CD4-positive, CD25-positive, alpha-beta regulatory T cell (primary cell): ENCODE measurements around the gene DENND1A. TPM values are rescaled to one million over a fixed set of nuclear protein-coding genes. Genes with fewer than 3 reads are reported as not detected.

Source experiments
- ATAC-seq, 2 donors: fragments of 150-1000 bp; cut with Tn5 transposase; one replicate each; pipeline ENCODE4 v1.10.0; 2021; ENCODE audit warnings: low read depth in 2 of 2, moderate number of reproducible peaks in 2 of 2, moderate library complexity in 1 of 2
- DNase-seq, 3 donors: peaks; one replicate each; pipeline versions ENCODE4 v3.0.0 to v3.0.0-alpha.2; 2012 to 2022; ENCODE audit warnings: mixed read lengths in 1 of 3
- H3K27ac ChIP-seq: one replicate; pipeline ENCODE4 v1.7.0; 2013; ENCODE audit warnings: mild to moderate bottlenecking, low read length; ENCODE audit not compliant: insufficient read depth, poor library complexity, severe bottlenecking
- H3K27me3 ChIP-seq: one replicate; pipeline ENCODE4 v1.7.0; 2013; ENCODE audit warnings: low read length; ENCODE audit not compliant: control insufficient read depth, insufficient read depth
- H3K36me3 ChIP-seq: one replicate; pipeline ENCODE4 v1.7.0; 2013; ENCODE audit warnings: mild to moderate bottlenecking, low read length, moderate library complexity; ENCODE audit not compliant: control insufficient read depth, insufficient read depth
- H3K4me1 ChIP-seq: 2 replicates; pipeline ENCODE4 v1.7.0; 2013; ENCODE audit warnings: mild to moderate bottlenecking, low read length; ENCODE audit not compliant: insufficient read depth, control insufficient read depth, poor library complexity, severe bottlenecking
- H3K4me3 ChIP-seq: one replicate; pipeline ENCODE4 v1.7.0; 2013; ENCODE audit warnings: low read depth, mild to moderate bottlenecking, low read length, moderate library complexity
- H3K9me3 ChIP-seq, 2 experiments: 1 replicate in 1 of 2; 2 replicates in 1 of 2; pipeline ENCODE4 v1.7.0; 2013; ENCODE audit warnings: low read length in 2 of 2, mild to moderate bottlenecking in 1 of 2, moderate library complexity in 1 of 2; ENCODE audit not compliant: control insufficient read depth in 2 of 2
- H3K27ac Mint-ChIP-seq, 3 donors: one replicate each; pipeline ENCODE4 v1.8.0; 2020 to 2022; ENCODE audit warnings: mild to moderate bottlenecking in 3 of 3, mixed read lengths in 3 of 3, moderate library complexity in 2 of 3
- H3K27me3 Mint-ChIP-seq: one replicate; pipeline ENCODE4 v1.8.0; 2022; ENCODE audit warnings: mild to moderate bottlenecking, mixed read lengths
- H3K36me3 Mint-ChIP-seq: one replicate; pipeline ENCODE4 v1.8.0; 2020; ENCODE audit warnings: mixed read lengths
- H3K4me1 Mint-ChIP-seq, 4 donors: one replicate each; pipeline ENCODE4 v1.8.0; 2020 to 2022; ENCODE audit warnings: mixed read lengths in 4 of 4, mild to moderate bottlenecking in 1 of 4
- H3K4me3 Mint-ChIP-seq, 4 donors: one replicate each; pipeline ENCODE4 v1.8.0; 2020 to 2022; ENCODE audit warnings: mild to moderate bottlenecking in 4 of 4, mixed read lengths in 4 of 4, moderate library complexity in 3 of 4
- H3K9me3 Mint-ChIP-seq, 7 donors: one replicate each; pipeline ENCODE4 v1.8.0; 2020 to 2022; ENCODE audit warnings: mixed read lengths in 7 of 7, mild to moderate bottlenecking in 3 of 7, moderate library complexity in 2 of 7
- polyA plus RNA-seq, 4 donors: library from polyadenylated mRNA; unstranded; fragments of 300-500 nt; fragmentation: Illumina TruSeq; gene quantifications; one replicate each; pipeline ENCODE4 v1.2.3, GENCODE V29; 2021
- total RNA-seq: library from RNA; stranded (reverse); gene quantifications from one replicate; pipeline ENCODE4 v1.2.3, GENCODE V29; 2022

Gene DENND1A
- total and polyA plus RNA-seq, 5 donors from 2014 or later = 3.5 to 21.8 (median 4.7) TPM

DNA sequence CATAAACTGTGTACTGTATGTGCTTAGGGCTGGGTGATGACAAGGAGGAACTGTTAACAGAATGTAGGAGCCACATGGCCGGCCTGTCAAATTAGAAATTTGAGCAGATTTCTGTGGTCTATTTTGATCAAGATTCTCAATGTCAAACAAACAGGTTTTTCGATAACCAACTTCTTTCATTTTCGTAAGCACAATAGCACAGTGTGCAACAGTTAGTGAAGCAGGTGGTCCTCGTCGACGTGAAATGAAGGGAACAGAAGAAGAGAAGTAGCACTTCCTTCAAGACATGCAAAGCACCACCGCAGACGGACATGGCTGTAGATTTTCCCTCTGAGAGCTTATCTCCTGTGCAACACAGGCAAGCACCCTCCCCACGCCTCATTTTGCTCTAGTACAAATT lies 321.8 kb downstream of the DENND1A start:
- no peak overlapping the region for H3K27ac ChIP-seq
- Mint-ChIP-seq H3K27ac (no peak overlapping the region), H3K9me3 (no peaks in the 10 kb centered on the region), H3K4me1 (no peaks in the 10 kb centered on the region), H3K36me3 (peaks cover 17% of the 10 kb centered on the region), H3K4me3 (no peak overlapping the region), H3K27me3 (no peaks in the 10 kb centered on the region)
- H3K4me1 ChIP-seq = no peaks in the 10 kb centered on the region
- no peak overlapping the region for H3K4me3 ChIP-seq
- no peaks in the 10 kb centered on the region for H3K9me3 ChIP-seq
- no peak for ATAC-seq
- no peaks in the 10 kb centered on the region for H3K27me3 ChIP-seq
- peaks cover 2% of the 10 kb centered on the region for H3K36me3 ChIP-seq
- no peak for DNase-seq

DNA sequence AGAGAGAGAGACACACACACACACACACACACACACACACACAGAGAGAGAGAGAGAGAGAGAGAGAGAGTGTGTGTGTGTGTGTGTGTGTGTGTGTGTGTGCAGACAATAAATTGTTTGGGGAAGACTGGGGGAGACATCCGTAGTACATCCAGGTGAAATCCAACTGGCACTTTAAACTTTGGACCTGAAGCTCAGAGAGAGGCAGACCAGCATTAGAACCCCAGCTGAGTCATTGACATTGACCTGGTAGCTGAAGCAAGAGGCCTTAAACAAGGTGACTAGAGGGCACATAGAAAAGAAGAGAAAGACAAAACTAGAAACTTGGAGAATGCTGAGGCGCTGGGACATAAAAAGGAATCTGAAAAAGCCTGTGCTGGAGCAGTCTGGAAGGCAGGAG lies 322.4 kb downstream of the DENND1A start:
- ATAC-seq (no peak), DNase-seq (no peak)
- no peak overlapping the region for H3K27ac ChIP-seq
- peaks cover 2% of the 10 kb centered on the region for H3K36me3 ChIP-seq
- no peak overlapping the region for H3K4me3 ChIP-seq
- Mint-ChIP-seq H3K9me3 (no peaks in the 10 kb centered on the region), H3K4me3 (no peak overlapping the region), H3K27me3 (no peaks in the 10 kb centered on the region), H3K36me3 (peaks cover 17% of the 10 kb centered on the region), H3K4me1 (no peaks in the 10 kb centered on the region), H3K27ac (peak overlapping the region in 1 of 3 donors; percentile 52)
- H3K4me1 ChIP-seq = no peaks in the 10 kb centered on the region
- H3K9me3 ChIP-seq = no peaks in the 10 kb centered on the region
- H3K27me3 ChIP-seq = no peaks in the 10 kb centered on the region

DNA sequence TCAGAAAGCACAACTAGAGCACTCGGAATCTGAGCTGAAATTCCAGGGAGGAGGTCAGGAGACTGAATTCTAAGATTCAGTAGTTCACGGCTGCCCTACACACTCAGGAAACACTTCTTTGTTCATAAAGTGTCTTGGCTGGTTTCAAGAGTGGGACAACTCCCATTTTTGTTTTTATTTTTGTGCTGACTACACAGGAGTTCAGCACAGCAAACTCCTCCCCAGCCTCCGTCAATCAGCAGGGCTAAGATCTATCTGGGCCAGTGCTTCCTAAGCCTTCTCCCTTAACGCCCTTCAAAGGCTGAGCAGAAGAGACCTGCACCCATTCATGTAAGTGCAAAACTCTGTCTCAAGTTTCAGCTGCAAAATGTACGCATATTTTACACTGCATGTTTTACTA lies 323.8 kb downstream of the DENND1A start:
- Histone ChIP-seq H3K27me3 (no peaks in the 10 kb centered on the region), H3K4me3 (no peak overlapping the region), H3K9me3 (no peaks in the 10 kb centered on the region), H3K36me3 (peaks cover 2% of the 10 kb centered on the region), H3K27ac (no peak overlapping the region), H3K4me1 (no peaks in the 10 kb centered on the region)
- Mint-ChIP-seq H3K4me1 (no peaks in the 10 kb centered on the region), H3K36me3 (peaks cover 17% of the 10 kb centered on the region), H3K4me3 (no peak overlapping the region), H3K27ac (no peak overlapping the region), H3K27me3 (no peaks in the 10 kb centered on the region), H3K9me3 (no peaks in the 10 kb centered on the region)
- no peak for ATAC-seq
- DNase-seq = no peak

DNA sequence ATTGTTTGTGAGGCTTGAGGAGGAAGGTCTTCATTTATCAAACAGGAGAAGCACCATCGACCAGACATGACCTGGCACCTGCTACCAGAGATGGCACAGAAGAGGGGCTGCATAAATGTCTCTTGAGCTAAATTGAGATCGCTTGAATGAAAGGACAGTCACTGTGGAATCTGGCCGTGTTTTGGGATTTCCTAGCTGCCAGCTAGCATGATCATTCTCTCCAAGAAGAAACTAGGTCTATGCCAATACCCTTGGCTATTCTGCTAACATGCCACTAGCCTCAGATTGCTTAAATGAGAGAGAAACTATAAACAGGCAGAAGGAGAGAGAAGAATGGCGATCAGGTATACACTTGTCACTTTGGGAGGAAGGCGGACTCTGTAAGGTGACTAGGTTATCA lies 324.6 kb downstream of the DENND1A start:
- Histone ChIP-seq H3K36me3 (peaks cover 2% of the 10 kb centered on the region), H3K27me3 (no peaks in the 10 kb centered on the region), H3K27ac (no peak overlapping the region), H3K4me1 (no peaks in the 10 kb centered on the region), H3K4me3 (no peak overlapping the region), H3K9me3 (no peaks in the 10 kb centered on the region)
- peaks cover 17% of the 10 kb centered on the region for H3K36me3 Mint-ChIP-seq
- DNase-seq = no peak
- no peaks in the 10 kb centered on the region for H3K4me1 Mint-ChIP-seq
- no peak overlapping the region for H3K27ac Mint-ChIP-seq
- H3K4me3 Mint-ChIP-seq = no peak overlapping the region
- ATAC-seq = no peak
- H3K27me3 Mint-ChIP-seq = no peaks in the 10 kb centered on the region
- H3K9me3 Mint-ChIP-seq = no peaks in the 10 kb centered on the region

DNA sequence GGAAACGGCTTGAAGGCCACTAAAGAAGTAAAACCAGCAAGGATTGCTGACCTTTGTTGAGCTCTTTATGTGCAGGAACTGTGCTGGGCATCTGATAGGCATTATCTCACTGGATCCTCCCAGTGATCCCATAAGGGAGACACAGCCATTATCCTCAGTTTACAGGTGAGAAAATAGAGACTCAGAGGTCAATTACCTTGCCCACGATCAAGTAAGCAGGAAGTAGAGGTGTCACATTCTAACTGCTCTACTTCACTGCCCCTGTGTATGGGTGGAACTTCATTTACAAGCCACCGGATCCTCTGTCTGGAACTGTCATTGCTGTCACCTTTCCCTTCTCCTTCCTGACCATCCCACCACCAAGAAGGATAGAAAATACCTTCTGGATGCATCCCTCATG lies 325.1 kb downstream of the DENND1A start:
- H3K4me3 Mint-ChIP-seq = no peak overlapping the region

DNA sequence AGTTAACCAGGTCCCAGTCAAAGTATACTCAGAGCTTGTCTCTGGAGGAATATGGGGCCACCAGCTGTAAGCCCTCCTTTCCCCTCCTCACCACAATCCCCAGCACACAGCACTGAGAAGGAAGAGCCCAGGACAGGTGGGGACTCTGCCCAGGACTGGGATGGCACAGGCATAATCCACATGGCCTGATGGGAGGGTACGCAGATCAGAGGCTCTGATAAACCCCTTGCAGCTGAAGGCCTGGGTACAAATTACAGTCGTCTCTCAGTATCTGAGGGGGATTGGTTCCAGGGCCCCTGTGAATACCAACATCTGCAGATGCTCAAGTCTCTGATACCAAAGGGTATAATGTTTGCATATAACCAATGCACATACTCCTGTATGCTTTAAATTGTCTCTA lies 328.1 kb downstream of the DENND1A start:
- H3K27me3 Mint-ChIP-seq = no peaks in the 10 kb centered on the region
- H3K36me3 Mint-ChIP-seq = peaks cover 7% of the 10 kb centered on the region
- no peaks in the 10 kb centered on the region for H3K9me3 ChIP-seq
- no peaks in the 10 kb centered on the region for H3K9me3 Mint-ChIP-seq
- no peaks in the 10 kb centered on the region for H3K4me1 ChIP-seq
- no peak for ATAC-seq
- no peak for DNase-seq
- H3K27me3 ChIP-seq = no peaks in the 10 kb centered on the region
- H3K4me3 Mint-ChIP-seq = no peak overlapping the region
- H3K36me3 ChIP-seq = no peaks in the 10 kb centered on the region
- H3K27ac Mint-ChIP-seq = no peak overlapping the region
- H3K4me3 ChIP-seq = no peak overlapping the region
- no peaks in the 10 kb centered on the region for H3K4me1 Mint-ChIP-seq
- no peak overlapping the region for H3K27ac ChIP-seq

More for the DNA sequence above, 325.1 kb downstream of the DENND1A start:
- Histone ChIP-seq H3K4me1 (no peaks in the 10 kb centered on the region), H3K9me3 (no peaks in the 10 kb centered on the region), H3K36me3 (peaks cover 2% of the 10 kb centered on the region), H3K27me3 (no peaks in the 10 kb centered on the region), H3K27ac (no peak overlapping the region), H3K4me3 (no peak overlapping the region)
- Mint-ChIP-seq H3K4me1 (no peaks in the 10 kb centered on the region), H3K9me3 (no peaks in the 10 kb centered on the region), H3K36me3 (peaks cover 16% of the 10 kb centered on the region), H3K27me3 (no peaks in the 10 kb centered on the region), H3K27ac (no peak overlapping the region)
- ATAC-seq = no peak
- DNase-seq = no peak

DNA sequence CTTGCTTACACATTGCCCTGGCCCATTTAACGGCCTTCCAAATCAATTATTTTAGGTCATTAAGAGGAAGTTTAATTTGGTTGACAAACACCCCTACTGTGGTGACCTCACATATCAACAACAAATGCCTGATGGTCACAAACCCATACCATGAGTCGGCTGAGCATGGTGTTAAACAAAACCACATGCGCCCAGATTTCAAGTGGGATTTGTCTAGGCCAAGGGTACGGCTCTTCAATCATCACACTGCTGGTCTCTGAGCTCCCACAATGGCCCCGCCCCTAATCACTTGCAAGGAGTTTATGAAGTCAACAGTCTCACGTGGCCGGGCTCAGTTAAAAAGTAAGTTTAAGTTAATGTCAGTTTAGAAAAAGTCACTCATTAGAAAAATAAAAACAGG lies 330.1 kb downstream of the DENND1A start:
- Mint-ChIP-seq H3K36me3 (peaks cover 4% of the 10 kb centered on the region), H3K4me3 (no peak overlapping the region), H3K27me3 (no peaks in the 10 kb centered on the region), H3K27ac (no peak overlapping the region), H3K4me1 (no peaks in the 10 kb centered on the region), H3K9me3 (no peaks in the 10 kb centered on the region)
- Histone ChIP-seq H3K9me3 (no peaks in the 10 kb centered on the region), H3K27me3 (no peaks in the 10 kb centered on the region), H3K36me3 (no peaks in the 10 kb centered on the region), H3K4me1 (no peaks in the 10 kb centered on the region), H3K27ac (no peak overlapping the region), H3K4me3 (no peak overlapping the region)
- DNase-seq (no peak), ATAC-seq (no peak)

DNA sequence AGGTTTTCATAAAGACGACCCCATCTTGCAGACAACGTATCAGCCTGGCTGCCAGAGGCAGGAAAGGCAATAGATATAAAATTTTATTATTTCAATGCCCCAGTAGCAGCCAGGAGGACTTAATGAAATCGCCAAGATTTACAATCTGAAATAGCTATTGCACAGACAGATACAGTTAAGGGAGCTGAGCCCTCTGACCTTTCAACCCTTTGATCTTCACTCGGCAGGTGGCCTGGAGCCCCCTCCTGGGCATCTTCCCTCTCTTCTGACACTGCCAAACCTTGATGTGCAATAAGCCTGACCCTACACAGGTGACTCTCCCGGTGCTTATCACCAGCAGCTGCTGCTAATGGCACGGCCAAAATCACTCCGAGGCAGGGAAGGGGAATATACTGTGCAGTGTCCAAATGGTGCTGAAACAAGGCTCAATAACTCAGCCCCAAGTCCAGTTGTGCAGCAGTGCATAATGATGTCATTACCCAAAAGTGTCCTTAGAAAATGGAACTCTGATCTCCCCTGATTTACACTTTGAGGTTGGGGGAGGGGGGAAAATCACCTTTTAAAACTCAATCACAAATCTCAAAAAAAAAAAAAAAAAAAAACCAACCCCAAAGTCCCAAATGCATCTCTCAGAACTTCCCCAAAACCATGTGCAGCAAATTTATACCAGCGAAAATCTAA lies 331.9 kb downstream of the DENND1A start:
- Histone ChIP-seq H3K4me3 (no peak overlapping the region), H3K9me3 (no peaks in the 10 kb centered on the region)

More for the DNA sequence above, 331.9 kb downstream of the DENND1A start:
- Histone ChIP-seq H3K27ac (no peak overlapping the region), H3K36me3 (no peaks in the 10 kb centered on the region), H3K27me3 (no peaks in the 10 kb centered on the region), H3K4me1 (no peaks in the 10 kb centered on the region)
- Mint-ChIP-seq H3K27me3 (no peaks in the 10 kb centered on the region), H3K4me3 (no peak overlapping the region), H3K27ac (no peak overlapping the region), H3K4me1 (no peaks in the 10 kb centered on the region), H3K9me3 (no peaks in the 10 kb centered on the region), H3K36me3 (peaks cover 4% of the 10 kb centered on the region)
- ATAC-seq (no peak), DNase-seq (no peak)
